Measurements from ENCODE around the gene KLHDC7B.

DNA sequence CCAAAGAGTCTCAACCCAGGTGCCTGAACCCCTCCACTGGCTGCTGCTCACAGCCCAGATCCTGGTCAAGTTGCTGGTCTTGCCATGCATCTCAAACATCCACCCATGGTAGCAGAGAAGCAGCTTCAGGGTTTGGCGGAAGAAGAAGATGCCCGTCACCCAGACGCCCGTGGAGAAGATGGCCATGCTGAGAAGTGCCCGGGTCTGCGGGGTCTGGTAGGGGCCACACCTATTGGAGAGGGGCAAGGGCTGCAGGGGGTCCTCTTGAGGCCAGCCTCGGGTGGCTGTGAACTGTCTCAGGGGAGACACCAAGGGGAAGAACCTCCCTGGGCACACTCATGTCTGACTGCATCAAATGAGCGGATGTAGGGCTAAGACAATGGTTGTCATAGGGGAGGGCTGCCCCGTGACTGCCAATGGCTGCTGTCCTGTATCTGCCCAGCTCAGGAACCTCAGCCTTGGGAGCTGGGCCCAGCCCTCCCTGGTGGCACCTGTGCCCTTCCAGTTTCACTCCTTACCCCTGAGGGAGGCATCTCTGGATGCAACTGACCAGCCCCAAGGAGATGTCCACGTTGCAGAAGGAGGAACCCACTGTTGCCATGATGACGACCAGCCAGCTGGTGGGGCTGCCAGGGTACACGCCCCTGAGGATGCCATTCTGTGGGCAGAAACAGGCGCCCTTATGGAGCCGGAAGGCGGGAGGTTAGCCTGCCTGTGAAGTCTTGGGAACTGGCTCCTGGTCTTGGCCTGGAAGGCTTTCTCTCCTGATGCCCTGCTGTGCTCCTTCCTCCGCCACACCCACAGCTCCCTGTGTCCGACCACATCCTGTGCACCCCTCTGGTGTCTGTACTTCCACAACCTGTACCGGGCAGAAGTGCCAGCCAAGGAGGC, 31.4 kb downstream of the KLHDC7B start:
- no peak for TF ChIP-seq EZH2 (IDR thresholded peaks at IDR 0.05; ENCODE audit: borderline replicate concordance)
- no peak for TF ChIP-seq CTCF (IDR thresholded peaks at IDR 0.05; ENCODE audit: poor library complexity)

Measured in hepatocyte (in vitro differentiated cells).